ENCODE measurements around the gene OR2M3.

- TF ChIP-seq POLR2AphosphoS5 (IDR thresholded peaks at IDR 0.05): no peak
- no peak for TF ChIP-seq CTCF (IDR thresholded peaks at IDR 0.05)
Observed at GRCh38 chr1:248165186-248165585, 31.9 kb upstream of the OR2M3 start.

Data from prostate gland (tissue), 2 donors.